Transverse colon (tissue), 4 donors: ENCODE results near the gene VEPH1. TPM values are rescaled to one million over a fixed set of nuclear protein-coding genes. Genes with fewer than 3 reads are reported as not detected.
A peak's percentile ranks its signal among the peaks of the same experiment; 100 is the strongest.

Experiments
- DNase-seq: peaks from one replicate; pipeline ENCODE4 v3.0.0-alpha.2; 2019
- H3K27ac ChIP-seq, 4 donors: fragments of 200-600 bp; sonication (generic); 2 replicates each; pipeline ENCODE4 v1.5.1; 2016 to 2018; ENCODE audit warnings: inconsistent platforms in 4 of 4
- H3K27me3 ChIP-seq: fragments of 200-600 bp; sonication (generic); 2 replicates; pipeline ENCODE4 v1.5.1; 2017; ENCODE audit warnings: inconsistent platforms
- H3K36me3 ChIP-seq, 4 donors: fragments of 200-600 bp; sonication (generic); 2 replicates each; pipeline ENCODE4 v1.5.1; 2017 to 2019; ENCODE audit warnings: inconsistent platforms in 4 of 4
- H3K4me1 ChIP-seq, 4 donors: fragments of 200-600 bp; sonication (generic); 2 replicates each; pipeline ENCODE4 v1.5.1; 2017 to 2020; ENCODE audit warnings: inconsistent platforms in 4 of 4
- H3K4me3 ChIP-seq, 4 donors: fragments of 200-600 bp; sonication (generic); 1 replicate in 1 of 4; 2 replicates in 3 of 4; pipeline versions ENCODE4 v1.5.1 to v1.6.1; 2017 to 2019; ENCODE audit warnings: inconsistent platforms in 4 of 4
- H3K9me3 ChIP-seq, 2 donors: fragments of 200-600 bp; sonication (generic); 2 replicates each; pipeline ENCODE4 v1.5.1; 2017 to 2019; ENCODE audit warnings: inconsistent platforms in 2 of 2
- EP300 ChIP-seq: sonication (generic); formaldehyde crosslinking; IDR thresholded peaks from one replicate; pipeline ENCODE4 v1.6.1; 2017; ENCODE audit warnings: antibody characterized with exemption, low read depth
- POLR2A ChIP-seq: fragments of 450-650 bp; IDR thresholded peaks from one replicate; pipeline ENCODE4 v1.6.1; 2016; ENCODE audit warnings: antibody characterized with exemption, mild to moderate bottlenecking, moderate library complexity
- POLR2AphosphoS5 ChIP-seq, 3 donors: sonication (generic); formaldehyde crosslinking; IDR thresholded peaks; one replicate each; pipeline ENCODE4 v1.6.1; 2016; ENCODE audit warnings: antibody characterized with exemption in 3 of 3
- WGBS, 2 donors: methylation state at CpG; one replicate each; pipeline ENCODE4 v1.1.5; 2018; ENCODE audit warnings: low coverage in 1 of 2; 5-methylcytosine and 5-hydroxymethylcytosine counted together
- in situ Hi-C, 4 donors: fragments of 200-750 bp; cut with MboI; loops; one replicate each; pipeline versions ENCODE4 v1.15.0 to v1.15.1; 2017; ENCODE audit warnings: low sequenced_read_pairs in 3 of 4, low pct_ligation_motif_present in 1 of 4, low pct_unique_long_range_greater_than_20kb in 1 of 4
- intact Hi-C: fragments of 100-400 bp; cut with DNase I; formaldehyde crosslinking; loops from one replicate; pipeline ENCODE4 v1.15.1; 2023; ENCODE audit warnings: low total_unique reads
- total RNA-seq, 4 donors: library from RNA; depleted of rRNA; stranded (reverse); fragments of >200 nt; gene quantifications; one replicate each; pipeline ENCODE4 v1.1.0, GENCODE V29; 2016
- TF ChIP-seq, protein P1 (sequence below), 5 experiments: fragments of 200-600 bp in 3 of 5; fragments of 450-650 bp in 2 of 5; sonication (generic) in 3 of 5; IDR thresholded peaks; 1 replicate in 2 of 5; 2 replicates in 3 of 5; pipeline ENCODE4 v1.5.1; 2016 to 2017; ENCODE audit warnings: antibody characterized with exemption in 5 of 5, inconsistent platforms in 3 of 5, mild to moderate bottlenecking in 2 of 5, moderate library complexity in 1 of 5

The VEPH1 gene
- total RNA-seq, 4 donors from 2014 or later = 0.20 to 4.1 (median 0.90) TPM

DNA sequence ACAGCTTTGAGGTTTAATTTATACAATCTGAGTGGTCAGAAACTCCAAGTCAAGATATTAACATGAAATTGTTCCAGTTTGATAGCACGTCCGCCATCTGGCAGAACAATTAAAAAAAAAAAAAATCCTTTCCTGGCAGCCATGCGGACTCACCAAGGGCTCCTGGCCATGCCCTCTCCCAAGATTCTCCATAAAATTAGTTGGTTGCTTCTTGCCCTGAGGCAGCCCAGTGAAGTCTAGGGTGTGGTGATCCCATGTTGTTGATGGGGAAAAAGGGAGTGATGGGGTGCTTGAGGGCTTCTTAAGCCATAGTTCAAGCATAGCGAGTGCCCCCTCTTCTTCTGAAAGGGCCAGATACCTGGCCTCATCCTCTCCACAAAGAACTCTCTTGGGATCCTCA lies 261.6 kb downstream of the VEPH1 start:
- H3K27me3 ChIP-seq = no peaks in the 10 kb centered on the region
- H3K36me3 ChIP-seq = no peaks in the 10 kb centered on the region
- H3K4me3 ChIP-seq = no peak overlapping the region
- H3K27ac ChIP-seq = no peak overlapping the region
- intact Hi-C loops = no loop called here
- WGBS, 2 donors = 90 to 93% methylated on average over 3 to 4 of the region's 4 CpGs
- in situ Hi-C loops = no loop called here
- no peaks in the 10 kb centered on the region for H3K9me3 ChIP-seq
- TF ChIP-seq POLR2AphosphoS5 (IDR thresholded peaks at IDR 0.05) = no peak
- no peak for TF ChIP-seq EP300
- no peak for TF ChIP-seq POLR2A
- TF ChIP-seq, protein P1, sequence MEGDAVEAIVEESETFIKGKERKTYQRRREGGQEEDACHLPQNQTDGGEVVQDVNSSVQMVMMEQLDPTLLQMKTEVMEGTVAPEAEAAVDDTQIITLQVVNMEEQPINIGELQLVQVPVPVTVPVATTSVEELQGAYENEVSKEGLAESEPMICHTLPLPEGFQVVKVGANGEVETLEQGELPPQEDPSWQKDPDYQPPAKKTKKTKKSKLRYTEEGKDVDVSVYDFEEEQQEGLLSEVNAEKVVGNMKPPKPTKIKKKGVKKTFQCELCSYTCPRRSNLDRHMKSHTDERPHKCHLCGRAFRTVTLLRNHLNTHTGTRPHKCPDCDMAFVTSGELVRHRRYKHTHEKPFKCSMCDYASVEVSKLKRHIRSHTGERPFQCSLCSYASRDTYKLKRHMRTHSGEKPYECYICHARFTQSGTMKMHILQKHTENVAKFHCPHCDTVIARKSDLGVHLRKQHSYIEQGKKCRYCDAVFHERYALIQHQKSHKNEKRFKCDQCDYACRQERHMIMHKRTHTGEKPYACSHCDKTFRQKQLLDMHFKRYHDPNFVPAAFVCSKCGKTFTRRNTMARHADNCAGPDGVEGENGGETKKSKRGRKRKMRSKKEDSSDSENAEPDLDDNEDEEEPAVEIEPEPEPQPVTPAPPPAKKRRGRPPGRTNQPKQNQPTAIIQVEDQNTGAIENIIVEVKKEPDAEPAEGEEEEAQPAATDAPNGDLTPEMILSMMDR (IDR thresholded peaks at IDR 0.05) = no peak
- peaks cover 0 to 4% (median 0%) of the 10 kb centered on the region in 4 donors for H3K4me1 ChIP-seq
- DNase-seq = no peak

DNA sequence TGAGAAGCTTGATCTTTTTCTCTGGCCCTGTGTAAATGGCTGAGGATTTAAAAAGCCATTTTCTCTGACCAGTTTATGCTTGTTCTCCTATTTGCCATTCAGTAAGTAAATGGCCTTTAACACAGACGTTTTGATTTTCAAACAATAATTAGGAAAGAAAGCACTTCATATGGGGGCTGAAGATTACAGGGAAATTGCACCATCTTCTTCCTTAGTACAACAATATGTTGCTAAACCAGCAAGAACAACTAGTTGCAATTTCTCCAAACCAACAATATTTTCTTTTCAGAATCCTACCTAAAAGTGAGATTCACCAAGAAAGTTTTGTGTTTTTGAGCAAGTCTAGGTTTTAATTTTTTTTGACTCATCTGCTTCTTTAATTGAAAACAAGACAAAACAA lies 262.8 kb downstream of the VEPH1 start:
- Histone ChIP-seq H3K36me3 (no peaks in the 10 kb centered on the region), H3K27ac (no peak overlapping the region), H3K4me3 (no peak overlapping the region), H3K27me3 (no peaks in the 10 kb centered on the region), H3K4me1 (peaks cover 0 to 4% (median 0%) of the 10 kb centered on the region in 4 donors), H3K9me3 (no peaks in the 10 kb centered on the region)
- no peak for DNase-seq
- intact Hi-C loops (no loop called here), in situ Hi-C loops (no loop called here)
- TF ChIP-seq POLR2AphosphoS5 (IDR thresholded peaks at IDR 0.05) = no peak
- TF ChIP-seq EP300 = no peak
- TF ChIP-seq, protein P1 (IDR thresholded peaks at IDR 0.05) = no peak
- TF ChIP-seq POLR2A = no peak
- WGBS, 2 donors = 13 to 50% methylated on average over 1 of the region's 1 CpG

DNA sequence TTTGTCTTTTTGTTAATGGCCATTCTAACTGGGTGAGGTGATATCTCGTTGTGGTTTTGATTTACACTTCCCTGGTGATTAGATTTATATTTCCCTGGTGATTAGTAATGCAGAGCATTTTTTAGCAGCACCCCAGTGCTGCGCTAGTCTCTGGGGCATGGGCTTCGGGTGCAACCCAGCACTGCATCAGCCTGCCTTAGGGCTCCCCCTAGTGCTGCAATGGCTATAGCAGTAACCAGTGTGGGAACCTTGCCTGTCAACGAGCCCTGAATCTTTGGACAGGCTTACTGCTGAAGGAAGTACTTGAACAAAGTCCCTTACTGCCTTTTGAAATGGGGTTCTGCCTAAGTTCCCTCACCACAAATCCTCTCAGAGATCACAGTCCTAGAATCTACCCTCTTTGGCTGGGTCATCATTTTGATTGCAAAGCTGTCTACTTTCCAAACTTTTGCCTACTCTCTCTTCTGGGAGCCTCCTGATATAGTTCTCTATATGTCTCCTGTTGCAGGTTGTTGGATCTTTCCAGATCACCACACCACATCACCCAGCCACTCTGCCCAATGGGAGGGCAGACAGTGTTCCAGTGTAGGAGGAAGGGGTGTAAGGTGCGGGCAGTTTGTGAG lies 264.0 kb downstream of the VEPH1 start:
- no peak for TF ChIP-seq POLR2AphosphoS5 (IDR thresholded peaks at IDR 0.05)
- TF ChIP-seq, protein P1 (IDR thresholded peaks at IDR 0.05) = peak; percentile 53 to 69 (median 67)
- intact Hi-C loops = no loop called here
- in situ Hi-C loops = no loop called here
- Histone ChIP-seq H3K36me3 (no peaks in the 10 kb centered on the region), H3K9me3 (no peaks in the 10 kb centered on the region), H3K27me3 (no peaks in the 10 kb centered on the region), H3K27ac (no peak overlapping the region), H3K4me1 (peaks cover 0 to 4% (median 0%) of the 10 kb centered on the region in 4 donors), H3K4me3 (no peak overlapping the region)
- DNase-seq = peak; percentile 76
- 34 to 50% methylated on average over 2 to 5 of the region's 5 CpGs for WGBS, 2 donors

DNA sequence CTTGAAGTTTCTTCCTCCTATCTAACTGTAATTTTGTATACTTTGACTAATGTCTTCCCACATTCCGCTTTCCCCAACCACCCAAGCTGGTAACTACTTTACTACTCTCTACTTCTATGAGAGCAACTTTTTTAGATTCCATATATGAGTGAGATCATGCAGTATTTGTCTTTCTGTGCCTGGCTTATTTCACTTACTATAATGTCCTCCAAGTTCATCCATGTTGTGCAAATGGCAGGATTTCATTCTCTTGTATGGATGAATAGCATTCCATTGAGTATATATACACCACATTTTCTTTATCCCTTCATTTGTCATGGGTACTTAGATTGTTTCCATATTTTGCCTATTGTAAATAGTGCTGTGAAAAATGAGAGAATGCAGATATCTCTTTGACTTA lies 264.8 kb downstream of the VEPH1 start:
- H3K4me1 ChIP-seq = peaks cover 0 to 4% (median 0%) of the 10 kb centered on the region in 4 donors
- H3K27ac ChIP-seq = peak overlapping the region in 1 of 4 donors; percentile 55
- intact Hi-C loops = no loop called here
- in situ Hi-C loops = no loop called here
- no peak overlapping the region for H3K4me3 ChIP-seq
- H3K36me3 ChIP-seq = no peaks in the 10 kb centered on the region
- TF ChIP-seq EP300 (no peak), POLR2AphosphoS5 (IDR thresholded peaks at IDR 0.05) (no peak), POLR2A (no peak)
- TF ChIP-seq, protein P1 (IDR thresholded peaks at IDR 0.05) = no peak
- no peaks in the 10 kb centered on the region for H3K27me3 ChIP-seq
- WGBS, 2 donors = 80 to 85% methylated on average over 1 of the region's 1 CpG
- no peaks in the 10 kb centered on the region for H3K9me3 ChIP-seq
- no peak for DNase-seq
